Measurements from ENCODE around the gene YIPF3. TPM values are rescaled to one million over a fixed set of nuclear protein-coding genes. Genes with fewer than 3 reads are reported as not detected.

Gene YIPF3
- total RNA-seq, 1 experiment from 2014 or later: 50.3 TPM

Small RNAs within 50 kb of the gene (small RNA-seq; reads per million reads assigned to genes)
- gene RF00426 (not detected), gene RNU6-1113P (not detected)

Other genes starting within 250 kb of the YIPF3 start
- gene SLC22A7, start 218.7 kb downstream of the YIPF3 start, total RNA-seq (2014; rRNA removed; shearing (Covaris generic); ENCODE audit: low replicate concordance): not detected in 2 replicates
- 55.0 and 56.8 TPM in 2 replicates for gene CRIP3, start 208.1 kb downstream of the YIPF3 start, total RNA-seq (2014; rRNA removed; shearing (Covaris generic); ENCODE audit: low replicate concordance)
- gene ZNF318, start 147.3 kb downstream of the YIPF3 start, total RNA-seq (2014; rRNA removed; shearing (Covaris generic); ENCODE audit: low replicate concordance): 54.5 and 61.8 TPM in 2 replicates
- 33.5 and 44.4 TPM in 2 replicates for gene ABCC10, start 89.4 kb downstream of the YIPF3 start, total RNA-seq (2014; rRNA removed; shearing (Covaris generic); ENCODE audit: low replicate concordance)
- 1.5 and 3.1 TPM in 2 replicates for gene DLK2, start 61.4 kb downstream of the YIPF3 start, total RNA-seq (2014; rRNA removed; shearing (Covaris generic); ENCODE audit: low replicate concordance)
- gene TJAP1, start 39.4 kb downstream of the YIPF3 start, total RNA-seq (2014; rRNA removed; shearing (Covaris generic); ENCODE audit: low replicate concordance): 16.3 and 17.3 TPM in 2 replicates
- 0.19 and 0.69 TPM in 2 replicates for gene LRRC73, start 6.6 kb downstream of the YIPF3 start, total RNA-seq (2014; rRNA removed; shearing (Covaris generic); ENCODE audit: low replicate concordance)
- gene POLR1C, start 163 bp upstream of the YIPF3 start, total RNA-seq (2014; rRNA removed; shearing (Covaris generic); ENCODE audit: low replicate concordance): 50.0 and 59.4 TPM in 2 replicates
- 57.9 and 61.2 TPM in 2 replicates for gene XPO5, start 59.1 kb upstream of the YIPF3 start, total RNA-seq (2014; rRNA removed; shearing (Covaris generic); ENCODE audit: low replicate concordance)
- 10.3 and 15.4 TPM in 2 replicates for gene POLH, start 59.3 kb upstream of the YIPF3 start, total RNA-seq (2014; rRNA removed; shearing (Covaris generic); ENCODE audit: low replicate concordance)
- 70.3 and 72.3 TPM in 2 replicates for gene GTPBP2, start 112.3 kb upstream of the YIPF3 start, total RNA-seq (2014; rRNA removed; shearing (Covaris generic); ENCODE audit: low replicate concordance)
- 28.5 and 32.2 TPM in 2 replicates for gene MAD2L1BP, start 118.9 kb upstream of the YIPF3 start, total RNA-seq (2014; rRNA removed; shearing (Covaris generic); ENCODE audit: low replicate concordance)
- gene RSPH9, start 128.1 kb upstream of the YIPF3 start, total RNA-seq (2014; rRNA removed; shearing (Covaris generic); ENCODE audit: low replicate concordance): not detected in 2 replicates
- 53.2 and 82.4 TPM in 2 replicates for gene MRPS18A, start 170.9 kb upstream of the YIPF3 start, total RNA-seq (2014; rRNA removed; shearing (Covaris generic); ENCODE audit: low replicate concordance)

All from Karpas-422 (cell line).